Activated T-cell treated with anti-CD3 and anti-CD28 coated beads, Interleukin-2, amount 50 U/mL, for 24 hours (primary cell): ENCODE data around the gene SH3RF3.
"Not testable (repeated sequence)": the region's sequence is repeated elsewhere in the genome, so short reads cannot be mapped to it uniquely, and the experiment has no call there.

ENCODE experiments used
- DNase-seq: peaks from one replicate; pipeline ENCODE4 v3.0.0-alpha.2; 2020
- H3K27ac Mint-ChIP-seq: 2 replicates; pipeline ENCODE4 v1.8.0; 2020; ENCODE audit warnings: mild to moderate bottlenecking, mixed read lengths
- H3K27me3 Mint-ChIP-seq: 2 replicates; pipeline ENCODE4 v1.8.0; 2020; ENCODE audit warnings: mixed read lengths
- H3K36me3 Mint-ChIP-seq: 2 replicates; pipeline ENCODE4 v1.8.0; 2020; ENCODE audit warnings: low read depth, mixed read lengths
- H3K4me1 Mint-ChIP-seq: 2 replicates; pipeline ENCODE4 v1.8.0; 2020; ENCODE audit warnings: low read depth, mixed read lengths
- H3K4me3 Mint-ChIP-seq: 2 replicates; pipeline ENCODE4 v1.8.0; 2020; ENCODE audit warnings: mild to moderate bottlenecking, moderate library complexity, mixed read lengths
- H3K9me3 Mint-ChIP-seq: 2 replicates; pipeline ENCODE4 v1.8.0; 2020; ENCODE audit warnings: mixed read lengths

SH3RF3 gene

DNA sequence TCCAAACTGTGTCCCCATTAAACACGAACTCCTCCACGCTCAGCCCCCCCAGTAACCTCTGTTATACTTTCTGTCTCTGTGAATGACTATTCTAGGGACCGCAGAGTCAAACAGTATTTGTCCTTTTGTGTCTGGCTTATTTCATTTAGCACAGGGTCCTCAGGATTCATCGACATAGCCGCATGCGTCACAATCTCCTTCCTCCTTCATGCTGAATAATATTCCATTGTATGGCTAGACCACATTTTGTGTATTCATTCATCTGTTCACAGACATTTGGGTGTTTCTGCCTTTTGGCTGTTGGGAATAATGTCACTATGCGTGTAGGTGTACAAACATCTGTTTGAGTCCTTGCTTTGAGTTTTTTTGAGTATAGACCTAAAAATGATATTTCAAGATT, 80.9 kb downstream of the SH3RF3 start:
- no peak for DNase-seq
- Mint-ChIP-seq H3K4me3 (no peak overlapping the region), H3K4me1 (peaks cover 54% of the 10 kb centered on the region), H3K36me3 (no peaks in the 10 kb centered on the region), H3K27ac (no peak overlapping the region), H3K9me3 (peaks cover 6% of the 10 kb centered on the region), H3K27me3 (peaks cover 65% of the 10 kb centered on the region)

DNA sequence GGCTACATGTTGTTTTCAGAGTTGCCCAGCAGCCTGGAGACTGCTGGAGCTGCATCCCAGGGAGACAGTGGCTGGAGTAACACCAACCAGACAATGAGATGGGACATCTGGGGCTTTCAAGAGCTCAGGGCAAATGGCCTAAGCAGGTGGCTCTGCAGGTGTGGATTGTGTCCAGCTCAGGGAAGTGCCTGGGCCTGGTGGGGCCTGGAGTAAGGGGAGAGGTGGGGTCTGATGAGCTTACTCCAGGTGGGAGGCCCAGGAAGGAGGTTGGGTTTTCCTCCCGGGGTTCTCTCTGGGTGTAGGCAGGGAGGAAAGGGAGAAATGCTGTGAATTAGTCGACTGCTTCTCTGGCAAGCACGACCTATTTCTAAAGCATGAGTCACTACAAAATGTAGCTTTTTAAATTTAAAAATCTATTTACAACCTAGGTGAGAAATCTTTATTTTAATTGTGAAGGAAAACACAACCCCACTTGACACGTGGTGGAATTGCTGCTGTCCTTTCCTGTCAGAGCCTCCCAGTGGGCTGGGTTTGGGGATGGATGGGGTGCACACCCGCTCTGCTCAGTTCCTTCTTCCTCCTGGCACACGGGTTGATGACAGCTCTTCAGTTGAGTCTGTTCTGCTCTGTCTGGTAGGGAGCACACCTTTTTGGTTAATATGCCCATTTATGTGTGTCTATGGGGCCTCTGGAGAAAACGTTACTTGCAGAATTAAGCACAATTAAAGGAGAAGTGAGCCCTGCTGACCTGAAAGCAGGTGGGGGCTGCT, 81.6 kb downstream of the SH3RF3 start:
- H3K27me3 Mint-ChIP-seq: peaks cover 72% of the 10 kb centered on the region
- H3K4me3 Mint-ChIP-seq: no peak overlapping the region
- peaks cover 61% of the 10 kb centered on the region for H3K4me1 Mint-ChIP-seq

DNA sequence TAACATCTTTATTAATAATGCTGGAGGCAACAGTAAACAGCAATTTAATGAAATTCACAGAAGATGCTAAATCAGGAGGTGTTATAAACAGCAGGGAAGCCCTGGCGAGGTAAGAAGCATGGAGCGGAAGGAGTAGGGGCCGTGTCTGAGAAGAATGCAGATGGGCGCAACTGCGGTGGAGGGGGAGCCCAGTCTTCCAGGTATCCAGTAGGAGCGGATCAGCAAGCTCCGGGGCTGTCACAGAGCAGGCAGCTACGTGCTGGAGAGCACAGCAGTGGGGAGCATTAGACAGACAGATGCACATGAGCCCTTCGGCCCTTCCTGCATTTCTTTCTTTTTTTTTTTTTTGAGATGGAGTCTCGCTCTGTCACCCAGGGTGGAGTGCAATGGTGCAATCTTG, 82.3 kb downstream of the SH3RF3 start:
- no peak overlapping the region for H3K4me3 Mint-ChIP-seq
- no peaks in the 10 kb centered on the region for H3K36me3 Mint-ChIP-seq
- H3K9me3 Mint-ChIP-seq: peaks cover 6% of the 10 kb centered on the region
- peaks cover 68% of the 10 kb centered on the region for H3K4me1 Mint-ChIP-seq
- H3K27me3 Mint-ChIP-seq: peaks cover 79% of the 10 kb centered on the region
- DNase-seq: no peak
- no peak overlapping the region for H3K27ac Mint-ChIP-seq

More for the DNA sequence above, 81.6 kb downstream of the SH3RF3 start:
- Mint-ChIP-seq H3K9me3 (peaks cover 6% of the 10 kb centered on the region), H3K27ac (no peak overlapping the region), H3K36me3 (no peaks in the 10 kb centered on the region)
- no peak for DNase-seq

DNA sequence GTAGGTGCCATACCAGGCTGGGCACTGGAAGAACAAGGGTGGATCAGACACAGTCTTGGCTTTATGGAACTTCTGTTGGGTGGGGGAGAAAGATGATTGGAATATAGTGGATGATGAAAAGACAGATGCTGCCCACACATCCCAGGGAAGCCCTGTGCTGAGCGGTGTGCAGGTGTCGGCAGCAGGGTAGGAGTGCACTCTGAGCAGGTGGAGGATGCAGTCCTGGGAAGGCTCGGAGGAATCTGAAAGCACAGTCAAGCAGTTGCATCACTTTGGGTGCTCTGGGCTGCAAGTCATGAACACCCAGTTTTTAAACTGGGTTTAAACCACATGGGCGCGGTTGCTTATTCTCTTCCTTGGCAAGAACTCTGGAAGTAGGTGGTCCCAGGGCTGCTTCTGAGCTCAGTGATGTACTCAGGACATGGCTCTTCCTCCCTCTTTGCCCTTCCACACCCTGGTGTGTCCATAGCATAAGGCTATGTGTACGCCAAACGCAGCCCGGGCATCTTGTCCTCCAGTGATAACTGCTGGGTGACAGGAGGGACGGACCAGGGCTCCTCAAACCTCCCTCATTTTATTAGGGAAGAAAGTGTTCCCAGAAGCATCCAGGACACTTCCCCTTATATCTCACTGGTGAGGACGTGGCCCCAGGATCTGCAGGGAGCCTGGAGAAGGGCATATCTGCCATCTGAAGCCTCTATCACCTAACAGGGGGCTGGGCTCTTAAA, 84.0 kb downstream of the SH3RF3 start:
- Mint-ChIP-seq H3K27me3 (peaks cover 94% of the 10 kb centered on the region), H3K27ac (peak overlapping the region; percentile 92), H3K4me1 (peaks cover 77% of the 10 kb centered on the region), H3K9me3 (peaks cover 6% of the 10 kb centered on the region), H3K36me3 (no peaks in the 10 kb centered on the region), H3K4me3 (peak overlapping the region; percentile 65)
- DNase-seq: no peak

DNA sequence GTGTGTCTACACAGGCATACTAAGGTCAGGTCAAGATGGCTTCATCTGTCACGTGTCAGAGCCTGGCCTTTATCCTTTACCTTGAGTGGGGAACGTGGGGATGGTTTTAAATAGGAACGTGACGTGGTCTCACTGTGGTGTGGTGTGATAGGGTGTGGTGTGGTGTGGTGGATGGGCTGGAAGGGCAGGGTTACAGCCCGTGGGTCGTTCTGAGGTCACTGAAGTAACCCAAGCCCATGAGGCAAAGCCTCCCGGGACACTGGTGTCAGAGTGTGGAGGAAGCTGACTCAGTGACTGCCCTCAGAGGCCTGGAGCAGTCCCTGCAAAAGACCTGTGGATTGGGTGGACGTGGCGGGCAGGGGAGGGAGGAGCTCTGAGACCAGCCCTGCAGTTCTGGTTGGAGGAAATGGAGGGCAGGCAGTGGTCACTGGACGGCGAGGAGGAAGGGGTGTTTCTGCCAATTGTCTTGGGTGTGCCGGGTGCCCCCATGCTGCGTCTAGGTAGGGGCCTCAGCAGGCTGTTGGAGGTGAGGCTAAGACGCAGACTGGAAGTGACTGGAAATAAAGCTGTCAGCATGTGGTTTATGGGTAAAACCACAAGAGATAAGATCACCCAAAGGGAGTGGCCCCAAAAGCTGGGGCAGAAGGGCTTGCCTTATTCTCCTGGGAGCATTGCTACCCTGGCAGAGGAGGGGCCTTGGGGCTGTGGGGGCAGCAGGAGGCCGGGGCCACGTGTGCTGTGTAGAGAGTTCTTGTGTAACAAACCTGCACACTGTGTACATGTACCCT, 84.8 kb downstream of the SH3RF3 start:
- Mint-ChIP-seq H3K4me3 (peak overlapping the region; percentile 65), H3K36me3 (no peaks in the 10 kb centered on the region), H3K27ac (peak overlapping the region; percentile 92), H3K4me1 (peaks cover 85% of the 10 kb centered on the region), H3K9me3 (no peaks in the 10 kb centered on the region), H3K27me3 (peaks cover 93% of the 10 kb centered on the region)
- peak; percentile 73 for DNase-seq

DNA sequence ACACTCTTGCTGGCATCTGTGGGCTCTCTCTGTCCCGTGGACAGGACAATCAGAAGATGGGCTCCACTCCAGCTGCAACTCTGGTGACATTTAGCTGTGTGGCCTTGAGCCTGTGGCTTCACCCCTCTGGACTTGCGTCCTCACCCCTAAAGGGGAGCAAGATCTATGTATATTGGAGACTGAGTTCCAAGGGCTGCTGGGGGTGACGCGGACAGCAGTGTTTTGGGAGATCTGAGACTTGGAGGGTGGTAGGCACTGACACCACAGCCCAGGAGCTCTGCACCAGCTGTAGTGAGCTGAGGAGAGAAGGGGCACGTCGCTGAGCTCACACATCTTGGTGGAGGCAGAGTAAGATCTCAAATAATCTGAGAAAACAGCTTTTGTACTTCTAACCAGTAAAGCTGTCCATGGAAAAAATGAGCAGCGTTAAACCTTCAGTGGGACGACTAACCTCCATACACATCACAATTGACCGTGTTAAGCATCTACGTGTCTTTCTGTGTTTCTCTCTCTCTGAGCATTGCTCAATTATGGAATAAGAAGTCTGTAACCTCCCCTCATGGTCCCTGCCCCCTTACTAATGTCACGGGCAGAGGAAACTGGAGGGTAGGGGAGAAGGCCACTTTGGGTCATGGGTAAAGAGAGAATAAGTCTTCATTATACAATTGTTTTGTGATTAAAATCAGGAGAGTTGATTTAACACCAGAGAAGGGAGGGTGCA, 85.8 kb downstream of the SH3RF3 start:
- H3K36me3 Mint-ChIP-seq: no peaks in the 10 kb centered on the region
- H3K9me3 Mint-ChIP-seq: no peaks in the 10 kb centered on the region
- peak overlapping the region; percentile 65 for H3K4me3 Mint-ChIP-seq
- DNase-seq: no peak
- peak overlapping the region; percentile 92 for H3K27ac Mint-ChIP-seq
- peaks cover 91% of the 10 kb centered on the region for H3K27me3 Mint-ChIP-seq
- peaks cover 86% of the 10 kb centered on the region for H3K4me1 Mint-ChIP-seq

DNA sequence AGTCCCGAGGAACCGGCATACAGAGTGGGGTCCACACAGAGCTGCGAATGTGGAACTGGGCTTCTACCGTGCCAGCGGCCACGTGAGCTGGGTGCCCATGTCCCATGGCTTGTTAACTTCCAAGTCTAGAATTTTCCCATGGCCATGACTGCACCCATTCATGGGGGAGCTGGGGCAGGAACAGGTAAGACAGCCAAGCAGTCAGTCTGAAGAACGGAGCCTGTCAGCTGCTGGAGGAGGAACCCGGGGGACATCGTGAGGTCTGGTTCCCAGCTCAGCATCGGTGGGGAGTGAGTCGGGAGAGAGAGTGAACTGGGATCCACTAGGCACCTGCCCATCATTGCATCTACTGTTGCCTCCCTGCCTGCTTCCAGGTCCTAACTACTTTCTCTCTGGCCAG, 86.9 kb downstream of the SH3RF3 start:
- no peak overlapping the region for H3K27ac Mint-ChIP-seq

DNA sequence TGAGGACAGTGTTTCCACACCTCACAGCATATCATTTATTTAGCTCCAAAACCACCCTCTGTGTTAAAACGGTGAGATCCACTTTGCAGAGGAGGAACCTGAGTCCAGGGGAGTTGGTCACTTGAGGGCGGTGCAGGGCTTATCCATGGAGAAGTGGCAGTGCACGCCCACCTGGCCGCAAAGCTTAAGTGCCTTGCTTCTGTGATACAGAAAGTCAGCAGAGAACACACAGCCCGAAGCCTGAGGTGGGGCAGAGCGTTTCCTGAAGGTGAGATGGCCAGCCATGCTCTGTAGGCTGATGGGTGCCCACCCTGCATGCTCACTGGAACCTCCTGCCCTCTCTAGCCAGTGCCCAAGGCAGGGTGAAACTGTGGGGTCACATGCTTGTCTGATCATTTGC, 87.3 kb downstream of the SH3RF3 start:
- no peak for DNase-seq
- no peak overlapping the region for H3K4me3 Mint-ChIP-seq
- no peak overlapping the region for H3K27ac Mint-ChIP-seq
- H3K4me1 Mint-ChIP-seq: peaks cover 71% of the 10 kb centered on the region
- H3K9me3 Mint-ChIP-seq: no peaks in the 10 kb centered on the region
- no peaks in the 10 kb centered on the region for H3K36me3 Mint-ChIP-seq
- peaks cover 82% of the 10 kb centered on the region for H3K27me3 Mint-ChIP-seq

More for the DNA sequence above, 86.9 kb downstream of the SH3RF3 start:
- Mint-ChIP-seq H3K36me3 (no peaks in the 10 kb centered on the region), H3K9me3 (no peaks in the 10 kb centered on the region), H3K27me3 (peaks cover 87% of the 10 kb centered on the region), H3K4me3 (no peak overlapping the region), H3K4me1 (peaks cover 76% of the 10 kb centered on the region)
- no peak for DNase-seq

DNA sequence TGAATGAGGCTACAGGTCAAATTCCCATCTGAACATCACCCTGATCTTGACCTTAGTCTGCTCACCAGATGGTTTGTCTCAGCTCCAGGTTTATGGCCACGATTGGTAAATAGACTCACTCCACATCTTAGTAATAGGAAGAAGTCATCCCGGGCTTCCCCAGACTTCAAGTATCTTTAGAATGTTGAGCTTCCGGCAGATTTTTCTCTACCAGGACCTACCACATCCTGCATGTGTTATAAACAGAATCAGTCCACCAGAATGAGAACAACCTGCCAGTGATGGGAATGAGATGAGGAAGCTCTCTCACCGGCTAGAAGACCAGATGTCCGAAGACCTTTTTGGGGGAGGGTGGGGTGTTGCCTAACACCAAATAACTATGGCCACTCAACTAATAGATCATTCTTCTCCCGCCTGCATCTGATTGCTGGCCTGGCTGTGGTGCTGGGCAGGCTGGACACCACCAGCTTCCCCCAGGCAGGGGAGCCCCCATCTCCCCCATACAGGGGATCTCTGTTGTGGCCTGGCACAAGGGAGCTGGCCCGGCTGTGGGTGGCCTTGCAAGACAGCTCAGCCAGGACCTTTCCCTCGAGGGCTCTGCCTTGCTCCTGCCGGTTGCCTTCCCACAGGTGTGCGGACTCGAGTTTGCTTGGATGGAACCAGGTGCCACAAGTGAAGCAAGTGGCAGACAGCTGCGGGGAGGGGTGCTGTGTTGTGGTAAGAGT, 88.5 kb downstream of the SH3RF3 start:
- DNase-seq: no peak
- Mint-ChIP-seq H3K4me1 (peaks cover 63% of the 10 kb centered on the region), H3K27ac (peak overlapping the region; percentile 13), H3K9me3 (no peaks in the 10 kb centered on the region), H3K27me3 (peaks cover 70% of the 10 kb centered on the region), H3K36me3 (no peaks in the 10 kb centered on the region), H3K4me3 (peak overlapping the region; percentile 28)

DNA sequence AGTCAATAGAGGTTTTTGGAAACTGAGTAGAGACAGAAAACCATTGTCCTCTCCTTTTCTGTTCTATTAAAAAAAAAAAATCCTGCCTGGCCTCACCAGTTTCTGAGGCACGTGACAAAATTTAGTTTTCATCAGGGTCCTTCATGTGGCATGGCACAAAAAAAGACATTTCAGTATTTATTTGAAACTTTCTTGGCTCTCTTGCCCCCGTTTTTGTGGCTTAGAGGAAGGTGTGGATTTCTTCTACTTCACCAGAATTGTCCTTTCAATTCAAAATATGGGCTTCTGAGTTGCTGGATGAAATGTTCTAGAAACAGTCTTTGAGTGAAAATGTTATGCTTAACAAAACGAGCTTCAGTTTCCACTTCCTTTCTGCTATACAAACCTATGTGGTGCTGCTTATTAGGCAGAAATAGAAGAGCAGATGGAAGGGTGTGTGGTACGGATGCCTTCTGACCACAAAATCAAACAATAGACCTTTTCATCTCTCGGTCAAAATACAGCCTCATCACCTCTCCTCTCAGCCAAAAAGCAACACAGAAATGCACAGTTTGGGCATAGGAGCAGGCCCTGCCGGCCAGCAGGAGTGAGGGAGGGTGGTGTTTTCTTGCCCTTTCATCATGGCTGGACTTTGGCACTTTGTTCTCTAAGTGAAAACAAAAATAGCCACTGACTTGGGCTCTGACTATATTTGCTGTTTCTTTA, 89.2 kb downstream of the SH3RF3 start:
- Mint-ChIP-seq H3K27me3 (peaks cover 63% of the 10 kb centered on the region), H3K36me3 (no peaks in the 10 kb centered on the region), H3K4me3 (no peak overlapping the region), H3K9me3 (no peaks in the 10 kb centered on the region), H3K4me1 (peaks cover 56% of the 10 kb centered on the region), H3K27ac (no peak overlapping the region)
- no peak for DNase-seq

DNA sequence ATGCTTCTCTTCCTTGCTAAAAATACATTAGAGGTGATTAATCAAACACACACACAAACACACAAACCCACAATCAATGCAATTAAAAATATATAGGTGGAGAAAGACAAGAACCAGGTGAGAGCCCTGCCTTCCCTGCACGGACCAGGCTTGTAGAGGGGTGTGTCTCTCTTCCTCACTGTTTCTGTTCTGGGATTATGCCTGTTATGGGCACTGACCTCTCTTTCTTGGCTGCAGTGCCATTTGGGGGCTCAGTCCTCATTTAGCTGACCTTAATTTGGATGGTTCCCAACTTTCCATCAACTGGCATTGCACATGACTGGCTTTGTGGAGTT, 89.8 kb downstream of the SH3RF3 start:
- Mint-ChIP-seq H3K27me3 (peaks cover 58% of the 10 kb centered on the region), H3K9me3 (no peaks in the 10 kb centered on the region), H3K4me1 (peaks cover 51% of the 10 kb centered on the region), H3K27ac (no peak overlapping the region), H3K36me3 (no peaks in the 10 kb centered on the region), H3K4me3 (no peak overlapping the region)
- DNase-seq: no peak

DNA sequence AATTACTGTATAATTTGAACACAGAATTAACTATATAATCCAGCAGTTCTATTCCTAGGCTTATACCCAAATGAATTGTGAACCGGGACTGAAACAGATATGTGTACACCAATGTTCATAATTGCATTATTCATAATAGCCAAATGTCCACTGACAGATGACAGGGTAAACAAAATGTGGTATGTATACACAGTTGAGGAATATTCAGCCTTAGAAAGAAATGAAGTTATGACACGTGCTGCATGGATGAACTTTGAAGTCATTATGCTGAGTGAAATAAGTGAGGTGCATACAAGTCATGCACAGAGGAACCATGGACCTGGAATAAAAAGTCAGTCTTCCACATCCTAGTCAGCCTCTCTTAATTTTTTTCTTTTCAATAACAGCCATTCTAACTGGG, 91.9 kb downstream of the SH3RF3 start:
- no peaks in the 10 kb centered on the region for H3K9me3 Mint-ChIP-seq
- no peak overlapping the region for H3K27ac Mint-ChIP-seq
- H3K27me3 Mint-ChIP-seq: peaks cover 37% of the 10 kb centered on the region
- H3K36me3 Mint-ChIP-seq: no peaks in the 10 kb centered on the region
- H3K4me3 Mint-ChIP-seq: no peak overlapping the region
- no peak for DNase-seq
- H3K4me1 Mint-ChIP-seq: peaks cover 30% of the 10 kb centered on the region

DNA sequence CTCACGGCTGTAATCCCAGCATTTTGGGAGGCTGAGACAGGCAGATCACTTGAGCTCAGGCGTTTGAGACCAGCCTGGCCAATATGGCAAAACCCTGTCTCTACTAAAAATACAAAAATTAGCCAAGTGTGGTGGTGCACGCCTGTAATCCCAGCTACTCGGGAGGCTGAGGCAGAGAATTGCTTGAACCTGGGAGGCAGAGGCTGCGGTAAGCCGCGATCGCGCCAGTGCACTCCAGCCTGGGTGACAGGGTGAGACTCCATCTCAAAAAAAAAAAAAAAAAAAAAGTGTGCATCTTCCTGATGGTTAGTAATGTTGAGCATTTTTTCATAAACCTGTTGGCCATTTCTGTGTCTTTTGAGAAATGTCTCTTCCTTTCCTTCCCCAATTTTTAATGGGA, 92.3 kb downstream of the SH3RF3 start:
- H3K27me3 Mint-ChIP-seq: peaks cover 33% of the 10 kb centered on the region

More for the DNA sequence above, 92.3 kb downstream of the SH3RF3 start:
- H3K36me3 Mint-ChIP-seq, H3K9me3 Mint-ChIP-seq, H3K4me3 Mint-ChIP-seq, DNase-seq, H3K27ac Mint-ChIP-seq: not testable (repeated sequence)
- peaks cover 25% of the 10 kb centered on the region for H3K4me1 Mint-ChIP-seq
